KOPT-K1 (cell line): ENCODE results near the gene ELOA.
A peak's percentile ranks its signal among the peaks of the same experiment; 100 is the strongest.
"Not testable (repeated sequence)": the region's sequence is repeated elsewhere in the genome, so short reads cannot be mapped to it uniquely, and the experiment has no call there.

ENCODE experiments used
- H3K27ac ChIP-seq: fragments of 200-600 bp; sonication (generic); 2 replicates; pipeline ENCODE4 v1.5.1; 2016; ENCODE audit warnings: antibody characterized with exemption, mild to moderate bottlenecking, low read depth, low read length; ENCODE audit not compliant: poor library complexity, severe bottlenecking
- H3K36me3 ChIP-seq: fragments of 200-600 bp; sonication (generic); 2 replicates; pipeline ENCODE4 v1.5.1; 2017; ENCODE audit warnings: antibody characterized with exemption, mild to moderate bottlenecking, low read length, moderate library complexity; ENCODE audit not compliant: insufficient read depth
- H3K9me3 ChIP-seq: fragments of 200-600 bp; sonication (generic); 2 replicates; pipeline ENCODE4 v1.5.1; 2017; ENCODE audit warnings: antibody characterized with exemption, low read length, mild to moderate bottlenecking; ENCODE audit not compliant: insufficient read depth, poor library complexity, severe bottlenecking

Gene ELOA

DNA sequence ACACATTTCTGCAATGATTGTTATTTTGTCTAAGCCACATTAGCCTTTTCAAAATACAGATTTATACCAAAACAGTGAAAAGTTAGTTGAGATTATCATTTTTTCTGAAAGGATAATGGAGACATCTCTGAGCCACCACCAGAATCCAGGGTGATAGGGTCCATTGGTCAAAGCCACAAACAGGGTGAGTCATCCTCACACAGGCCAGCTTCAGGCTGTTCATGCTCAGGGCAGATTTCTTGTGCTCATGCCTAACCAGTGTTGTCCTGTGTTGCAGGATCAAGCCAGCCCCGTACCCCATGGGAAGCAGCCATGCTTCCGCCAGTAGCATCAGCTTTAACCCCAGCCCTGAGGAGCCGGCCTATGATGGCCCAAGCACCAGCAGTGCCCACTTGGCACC, 13.4 kb downstream of the ELOA start:
- Histone ChIP-seq H3K36me3 (peaks cover 98% of the 10 kb centered on the region), H3K27ac (no peak overlapping the region), H3K9me3 (no peaks in the 10 kb centered on the region)

DNA sequence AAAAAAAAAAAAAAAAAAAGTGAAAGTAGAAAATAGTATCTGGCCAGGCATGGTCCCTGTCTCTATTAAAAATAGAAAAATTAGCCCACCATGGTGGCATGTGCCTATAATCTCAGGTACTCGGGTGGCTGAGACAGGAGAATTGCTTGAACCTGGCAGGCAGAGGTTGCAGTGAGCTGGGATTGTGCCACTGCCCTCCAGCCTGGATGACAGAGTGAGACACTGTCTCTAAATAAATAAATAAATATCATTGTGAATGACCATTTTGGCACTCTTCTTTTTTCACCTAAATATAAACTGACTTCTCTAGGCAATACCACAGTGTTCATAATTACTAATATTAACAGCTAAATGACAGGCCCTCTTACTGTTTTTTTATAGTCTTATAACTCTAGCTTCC, 14.5 kb downstream of the ELOA start:
- peaks cover 98% of the 10 kb centered on the region for H3K36me3 ChIP-seq
- H3K27ac ChIP-seq: no peak overlapping the region
- H3K9me3 ChIP-seq: no peaks in the 10 kb centered on the region

- Histone ChIP-seq H3K9me3 (no peaks in the 10 kb centered on the region), H3K27ac (no peak overlapping the region), H3K36me3 (peaks cover 97% of the 10 kb centered on the region)
These were observed 16.0 kb downstream of the ELOA start for GRCh38 chr1:23759277-23759676.

- H3K36me3 ChIP-seq: peaks cover 85% of the 10 kb centered on the region
- H3K27ac ChIP-seq: no peak overlapping the region
- H3K9me3 ChIP-seq: no peaks in the 10 kb centered on the region
These were observed 19.8 kb downstream of the ELOA start for GRCh38 chr1:23763041-23763577.

DNA sequence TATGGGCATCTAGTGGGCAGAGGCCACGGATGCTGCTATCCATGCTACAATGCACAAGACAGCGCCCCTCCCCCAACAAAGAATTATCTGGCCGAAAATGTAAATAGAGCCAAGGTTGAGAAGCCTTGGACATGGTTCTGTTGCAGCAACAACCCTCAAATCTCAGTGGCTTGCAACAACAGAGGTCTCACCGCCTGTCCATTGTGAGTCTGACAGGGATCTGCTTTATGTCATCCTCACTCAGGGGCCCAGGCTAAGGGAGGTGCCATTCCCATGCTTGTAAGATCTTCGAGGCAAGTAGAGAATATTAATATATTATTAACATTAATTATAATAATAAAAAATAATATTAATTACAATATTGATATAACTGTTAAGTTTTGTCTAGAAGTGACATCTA, 25.5 kb downstream of the ELOA start:
- Histone ChIP-seq H3K36me3 (peaks cover 33% of the 10 kb centered on the region), H3K9me3 (no peaks in the 10 kb centered on the region)

GRCh38 chr1:23772049-23772853, 29.0 kb downstream of the ELOA start:
- Histone ChIP-seq H3K9me3 (no peaks in the 10 kb centered on the region), H3K36me3 (peaks cover 11% of the 10 kb centered on the region), H3K27ac (no peak overlapping the region)

More for the DNA sequence above, 25.5 kb downstream of the ELOA start:
- H3K27ac ChIP-seq: no peak overlapping the region

DNA sequence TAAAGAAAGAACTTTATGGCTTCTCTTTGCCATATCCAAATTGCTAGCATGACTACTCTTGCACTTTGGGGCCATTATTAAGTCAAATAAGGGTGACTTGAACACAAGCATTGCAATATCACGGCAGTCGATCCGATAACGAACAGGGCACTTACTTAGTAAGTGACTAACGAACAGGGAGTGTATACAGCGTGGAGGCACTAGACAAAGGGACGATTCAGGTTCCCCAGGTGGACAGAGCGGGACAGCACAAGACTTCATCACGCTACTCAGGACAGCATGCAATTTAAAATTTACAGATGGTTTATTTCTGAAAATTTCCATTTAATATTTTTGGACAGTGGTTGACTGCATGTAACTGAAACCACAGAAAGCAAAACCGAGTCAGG, 29.6 kb downstream of the ELOA start:
- H3K36me3 ChIP-seq: peaks cover 5% of the 10 kb centered on the region
- H3K27ac ChIP-seq: no peak overlapping the region
- H3K9me3 ChIP-seq: no peaks in the 10 kb centered on the region

DNA sequence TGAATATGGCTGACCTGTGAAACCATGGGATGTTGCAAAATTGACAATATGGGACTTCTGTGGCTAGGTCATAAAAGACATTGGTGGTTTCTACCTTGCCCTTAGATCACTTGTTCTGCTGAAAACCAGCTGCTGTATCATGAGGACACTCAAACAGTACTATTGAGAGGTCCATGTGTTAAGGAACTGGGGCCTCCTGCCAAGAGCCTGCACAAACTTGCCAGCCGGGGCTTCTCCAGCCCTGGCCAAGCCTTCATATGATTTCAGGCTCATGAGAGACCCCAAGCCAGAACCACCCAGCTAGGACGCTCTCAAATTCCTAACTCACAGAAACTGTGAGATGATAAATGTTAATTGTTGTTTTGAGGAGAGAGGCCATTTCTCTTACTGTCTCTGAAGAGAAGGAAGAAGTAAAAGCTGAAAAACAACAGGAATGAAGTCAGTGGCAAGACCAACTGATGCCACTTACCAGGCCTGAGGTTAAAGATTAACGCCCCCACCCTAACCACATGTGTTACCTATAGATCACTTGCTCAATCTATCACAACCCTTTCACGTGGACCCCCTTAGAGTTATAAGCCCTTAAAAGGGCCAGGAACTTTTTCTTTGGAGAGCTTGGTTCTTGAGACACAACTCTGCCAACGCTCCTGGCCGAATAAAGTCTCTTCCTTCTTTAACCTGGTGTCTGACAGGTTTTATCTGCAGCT, 31.1 kb downstream of the ELOA start:
- Histone ChIP-seq H3K36me3 (no peaks in the 10 kb centered on the region), H3K27ac (no peak overlapping the region), H3K9me3 (no peaks in the 10 kb centered on the region)

- Histone ChIP-seq H3K9me3 (no peaks in the 10 kb centered on the region), H3K36me3 (peaks cover 16% of the 10 kb centered on the region), H3K27ac (no peak overlapping the region)
These were observed 32.9 kb downstream of the ELOA start for GRCh38 chr1:23776217-23776616.

DNA sequence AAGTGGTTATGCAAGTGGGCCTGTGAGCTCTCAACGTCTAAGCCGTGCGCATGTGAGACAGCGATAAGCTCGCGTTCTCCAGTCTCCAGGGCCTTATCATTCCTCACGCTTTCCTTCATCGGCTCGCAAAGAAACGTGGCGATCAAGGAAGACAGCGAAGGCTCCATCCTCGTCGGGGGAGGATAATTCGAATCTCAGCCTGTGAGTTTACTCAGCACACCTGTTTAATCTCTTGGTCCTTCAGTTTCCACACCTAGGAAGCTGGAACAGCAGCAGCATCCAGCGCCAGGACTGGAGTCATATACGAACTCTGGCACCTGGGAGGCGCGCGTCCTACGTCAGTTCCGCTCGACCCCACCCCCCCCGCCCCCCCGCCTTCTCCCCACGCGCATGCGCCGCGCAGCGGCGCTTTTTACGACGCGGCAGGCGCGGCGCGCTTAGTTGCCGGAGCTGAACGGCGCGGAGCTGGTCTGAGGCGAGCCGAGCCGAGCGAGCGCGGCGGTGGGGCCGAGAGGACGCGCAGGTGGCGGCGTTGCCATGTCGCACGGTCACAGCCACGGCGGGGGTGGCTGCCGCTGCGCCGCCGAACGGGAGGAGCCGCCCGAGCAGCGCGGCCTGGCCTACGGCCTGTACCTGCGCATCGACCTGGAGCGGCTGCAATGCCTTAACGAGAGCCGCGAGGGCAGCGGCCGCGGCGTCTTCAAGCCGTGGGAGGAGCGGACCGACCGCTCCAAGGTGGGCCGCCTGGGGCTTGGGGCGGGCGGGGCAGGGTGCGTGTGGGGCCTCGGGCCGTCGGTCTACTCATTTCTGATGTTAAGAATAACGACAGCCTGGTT, 34.9 kb downstream of the ELOA start, which contains the start of gene PITHD1:
Gene PITHD1, plus strand, starts transcription at position 440 of the 836 bp plus-strand sequence. Its CDS starts 98 bp downstream, at position 538.
- H3K36me3 ChIP-seq: peaks cover 30% of the 10 kb centered on the region
- no peaks in the 10 kb centered on the region for H3K9me3 ChIP-seq
- H3K27ac ChIP-seq: peak within 1 kb of the TSS; percentile 74

DNA sequence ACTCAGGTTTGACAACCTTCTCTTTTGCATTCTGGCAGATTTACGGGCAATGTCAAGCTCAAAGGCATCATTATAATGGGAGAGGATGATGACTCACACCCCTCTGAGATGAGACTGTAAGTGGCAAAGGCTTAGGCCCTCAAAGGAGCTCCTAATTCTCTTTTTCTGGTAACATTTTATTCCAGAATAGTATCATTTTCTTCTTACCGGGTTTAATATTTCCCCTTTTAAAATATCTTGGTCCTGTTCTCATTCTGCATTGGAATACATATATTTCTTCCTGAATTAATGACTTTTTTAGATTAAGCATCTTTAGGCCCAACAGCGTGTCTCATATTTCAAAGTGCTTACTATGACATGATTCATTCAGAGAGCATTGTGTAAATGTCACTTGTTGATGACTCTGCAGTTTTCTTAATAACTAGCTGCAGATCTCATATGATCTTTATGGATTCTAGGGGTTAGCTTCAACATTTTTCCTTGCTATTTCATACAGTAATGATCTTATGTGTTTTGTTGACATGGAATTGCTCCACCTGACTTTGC, 36.6 kb downstream of the ELOA start:
- H3K27ac ChIP-seq: no peak overlapping the region
- peaks cover 47% of the 10 kb centered on the region for H3K36me3 ChIP-seq
- no peaks in the 10 kb centered on the region for H3K9me3 ChIP-seq

GRCh38 chr1:23783141-23783540, 39.9 kb downstream of the ELOA start:
- not testable (repeated sequence) for H3K9me3 ChIP-seq, H3K27ac ChIP-seq
- H3K36me3 ChIP-seq: peaks cover 78% of the 10 kb centered on the region

GRCh38 chr1:23784846-23785245, 41.6 kb downstream of the ELOA start:
- H3K27ac ChIP-seq: no peak overlapping the region
- peaks cover 85% of the 10 kb centered on the region for H3K36me3 ChIP-seq
- no peaks in the 10 kb centered on the region for H3K9me3 ChIP-seq

DNA sequence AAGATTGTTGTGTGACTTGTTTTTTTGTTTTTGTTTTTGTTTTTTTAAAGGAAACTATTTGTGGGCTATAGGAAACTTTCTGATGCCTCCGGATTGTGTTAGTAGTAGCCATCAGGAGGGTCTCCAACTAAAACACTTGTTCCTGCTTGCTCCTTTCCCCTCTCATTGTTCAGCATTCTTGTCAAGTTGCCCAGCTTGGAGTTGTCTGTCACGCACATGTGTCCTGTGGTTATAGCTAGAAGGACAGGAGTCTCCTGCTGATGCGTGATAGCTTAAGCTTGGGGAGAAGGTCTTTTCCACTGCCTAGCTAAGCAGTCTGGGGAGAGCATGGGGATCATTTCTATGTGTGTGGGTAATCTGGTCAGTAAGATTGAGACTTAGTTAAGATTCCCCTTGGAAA, 44.4 kb downstream of the ELOA start:
- Histone ChIP-seq H3K27ac (no peak overlapping the region), H3K9me3 (no peaks in the 10 kb centered on the region), H3K36me3 (peaks cover 60% of the 10 kb centered on the region)
